ENCODE measurements around the gene TCF15. TPM values are rescaled to one million over a fixed set of nuclear protein-coding genes. Genes with fewer than 3 reads are reported as not detected.
"Not testable (repeated sequence)": the region's sequence is repeated elsewhere in the genome, so short reads cannot be mapped to it uniquely, and the experiment has no call there.

Gene TCF15
- total RNA-seq, 4 donors from 2014 or later, result 0.30 to 4.5 (median 1.1) TPM; not detected in 1

GRCh38 chr20:582204-582603, 27.9 kb downstream of the TCF15 start:
- 59 to 67% methylated on average over 5 of the region's 5 CpGs for WGBS, 2 donors
- no peak for DNase-seq (ENCODE audit: low spot score in 2 of 2)
- H3K4me1 ChIP-seq, result no peaks in the 10 kb centered on the region

DNA sequence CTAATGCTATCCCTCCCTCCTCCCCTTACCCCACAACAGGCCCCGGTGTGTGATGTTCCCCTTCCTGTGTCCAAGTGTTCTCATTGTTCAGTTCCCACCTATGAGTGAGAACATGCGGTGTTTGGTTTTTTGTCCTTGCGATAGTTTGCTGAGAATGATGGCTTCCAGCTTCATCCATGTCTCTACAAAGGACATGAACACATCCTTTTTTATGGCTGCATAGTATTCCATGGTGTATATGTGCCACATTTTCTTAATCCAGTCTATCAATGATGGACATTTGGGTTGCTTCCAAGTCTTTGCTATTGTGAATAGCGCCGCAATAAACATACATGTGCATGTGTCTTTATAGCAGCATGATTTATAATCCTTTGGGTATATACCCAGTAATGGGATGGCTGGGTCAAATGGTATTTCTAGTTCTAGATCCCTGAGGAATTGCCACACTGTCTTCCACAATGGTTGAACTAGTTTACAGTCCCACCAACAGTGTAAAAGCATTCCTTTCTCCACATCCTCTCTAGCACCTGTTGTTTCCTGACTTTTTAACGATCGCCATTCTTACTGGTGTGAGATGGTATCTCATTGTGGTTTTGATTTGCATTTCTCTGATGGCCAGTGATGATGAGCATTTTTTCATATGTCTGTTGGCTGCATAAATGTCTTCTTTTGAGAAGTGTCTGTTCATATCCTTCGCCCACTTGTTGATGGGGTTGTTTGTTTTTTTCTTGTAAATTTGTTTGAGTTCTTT, 31.0 kb downstream of the TCF15 start:
- H3K36me3 ChIP-seq; H3K27ac ChIP-seq; DNase-seq (ENCODE audit: low spot score in 2 of 2); H3K27me3 ChIP-seq; H3K4me3 ChIP-seq; H3K9me3 ChIP-seq; H3K4me1 ChIP-seq: not testable (repeated sequence)
- WGBS, 2 donors, result 87 to 89% methylated on average over 7 to 8 of the region's 8 CpGs

More at GRCh38 chr20:582204-582603, 27.9 kb downstream of the TCF15 start:
- no peaks in the 10 kb centered on the region for H3K36me3 ChIP-seq
- peaks cover 0 to 16% of the 10 kb centered on the region in 2 donors for H3K27me3 ChIP-seq
- TF ChIP-seq POLR2A (IDR thresholded peaks at IDR 0.05) (no peak), CTCF (IDR thresholded peaks at IDR 0.05) (no peak), EP300 (IDR thresholded peaks at IDR 0.05) (no peak)
- no peaks in the 10 kb centered on the region for H3K9me3 ChIP-seq
- H3K4me3 ChIP-seq, result no peak overlapping the region
- no peak overlapping the region for H3K27ac ChIP-seq

DNA sequence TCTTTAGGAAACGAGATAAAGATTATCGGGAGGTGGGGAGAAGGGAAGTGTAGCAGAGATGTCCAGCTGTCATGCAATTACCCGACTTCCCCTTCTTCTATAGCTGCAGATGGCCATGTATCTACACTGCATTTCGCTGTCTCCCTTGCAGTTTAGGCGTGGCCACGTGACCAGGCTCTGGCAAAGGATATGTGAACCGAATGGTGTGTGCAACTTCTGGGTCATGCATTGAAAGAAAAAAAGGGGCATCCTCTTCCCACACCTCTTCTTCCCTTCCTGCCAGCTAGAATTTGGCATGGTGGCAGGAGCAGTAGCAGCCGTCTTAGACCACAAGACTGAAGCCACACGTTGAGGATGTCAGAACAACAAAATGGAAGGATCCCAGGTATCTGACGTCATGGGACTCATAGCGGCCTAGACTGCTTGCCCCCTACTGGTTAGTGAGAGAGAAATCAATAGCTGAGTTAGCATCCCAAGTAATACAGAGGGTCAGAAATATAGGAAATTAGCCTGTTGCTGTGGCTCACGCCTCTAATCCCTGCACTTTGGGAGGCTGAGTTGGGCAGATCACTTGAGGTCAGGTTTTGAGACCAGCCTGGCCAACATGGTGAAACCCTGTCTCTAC, 32.8 kb downstream of the TCF15 start:
- WGBS, 2 donors, result 71 to 73% methylated on average over 12 of the region's 12 CpGs
- peaks cover 0 to 10% of the 10 kb centered on the region in 2 donors for H3K27me3 ChIP-seq
- H3K4me3 ChIP-seq, result no peak overlapping the region
- no peaks in the 10 kb centered on the region for H3K36me3 ChIP-seq
- no peak for DNase-seq (ENCODE audit: low spot score in 2 of 2)
- no peak overlapping the region for H3K27ac ChIP-seq
- H3K9me3 ChIP-seq, result no peaks in the 10 kb centered on the region
- H3K4me1 ChIP-seq, result no peaks in the 10 kb centered on the region
- TF ChIP-seq EP300 (IDR thresholded peaks at IDR 0.05) (no peak), CTCF (IDR thresholded peaks at IDR 0.05) (no peak), POLR2A (IDR thresholded peaks at IDR 0.05) (no peak)

GRCh38 chr20:576156-576555, 34.0 kb downstream of the TCF15 start:
- no peak for TF ChIP-seq EP300 (IDR thresholded peaks at IDR 0.05)
- TF ChIP-seq CTCF (IDR thresholded peaks at IDR 0.05), result no peak
- no peak for TF ChIP-seq POLR2A (IDR thresholded peaks at IDR 0.05)
- Histone ChIP-seq H3K9me3 (no peaks in the 10 kb centered on the region), H3K4me3 (no peak overlapping the region), H3K4me1 (peaks cover 0 to 11% (median 3%) of the 10 kb centered on the region in 4 donors), H3K36me3 (no peaks in the 10 kb centered on the region), H3K27ac (no peak overlapping the region), H3K27me3 (peaks cover 0 to 10% of the 10 kb centered on the region in 2 donors)
- WGBS, 2 donors, result 42 to 59% methylated on average over 3 of the region's 3 CpGs
- DNase-seq (ENCODE audit: low spot score in 2 of 2), result no peak

DNA sequence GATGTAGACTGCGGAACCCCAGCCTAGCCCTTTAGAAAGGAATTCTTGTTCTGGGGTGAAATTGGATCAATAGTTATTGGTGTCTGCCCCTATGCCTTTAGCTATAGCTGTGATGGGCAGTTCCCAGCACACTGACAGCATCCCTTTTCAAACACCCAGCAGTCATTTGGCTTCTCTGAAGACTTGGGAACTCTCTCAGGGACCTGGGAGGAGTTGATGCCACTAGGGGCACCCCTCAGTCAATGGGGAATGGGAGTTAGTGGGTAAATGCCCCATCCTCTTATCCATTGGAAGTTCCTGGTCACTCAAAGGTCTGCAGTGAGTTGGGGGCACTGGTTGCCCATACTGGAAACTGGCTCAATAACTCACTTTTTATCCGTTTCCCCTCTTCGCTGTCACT, 34.9 kb downstream of the TCF15 start:
- peaks cover 0 to 10% of the 10 kb centered on the region in 2 donors for H3K27me3 ChIP-seq

DNA sequence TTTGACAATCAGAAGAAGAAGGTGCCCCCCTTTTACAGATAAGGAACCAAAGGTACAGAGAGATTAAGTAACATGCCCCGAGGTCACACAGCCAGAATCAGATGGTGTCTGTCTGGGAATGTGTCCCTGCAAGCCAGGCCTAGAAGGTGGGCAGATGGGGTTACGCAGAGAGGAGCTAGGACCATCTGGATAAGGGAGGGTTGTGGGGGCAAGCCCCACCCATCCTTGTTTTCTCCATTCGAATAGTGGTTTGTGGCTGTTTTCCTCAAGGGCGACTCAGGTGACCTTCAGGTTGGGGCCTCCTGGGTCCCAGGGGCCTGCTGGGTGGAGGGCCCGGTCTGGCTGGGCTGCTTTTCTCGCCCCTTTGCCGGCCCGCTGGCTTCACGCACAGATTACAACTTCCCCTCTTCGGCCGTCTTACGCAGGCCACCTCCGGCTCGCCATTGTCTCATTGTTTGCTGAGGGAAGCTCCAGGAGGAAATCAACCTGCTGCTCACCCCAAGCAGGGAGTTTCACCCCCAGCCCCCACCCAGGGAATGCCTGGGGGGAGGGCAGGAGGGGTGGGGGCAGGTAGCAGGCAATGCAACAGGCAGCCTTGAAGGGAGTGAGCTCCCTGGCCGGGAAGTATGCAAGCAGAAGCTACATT, 35.7 kb downstream of the TCF15 start:
- H3K27ac ChIP-seq, result no peak overlapping the region

More for the DNA sequence above, 34.9 kb downstream of the TCF15 start:
- DNase-seq (ENCODE audit: low spot score in 2 of 2), result no peak
- no peaks in the 10 kb centered on the region for H3K9me3 ChIP-seq
- H3K36me3 ChIP-seq, result no peaks in the 10 kb centered on the region
- no peak overlapping the region for H3K27ac ChIP-seq
- no peak overlapping the region for H3K4me3 ChIP-seq
- 87 to 89% methylated on average over 3 of the region's 3 CpGs for WGBS, 2 donors
- TF ChIP-seq EP300 (IDR thresholded peaks at IDR 0.05), result no peak
- H3K4me1 ChIP-seq, result peaks cover 0 to 13% (median 3%) of the 10 kb centered on the region in 4 donors

More for the DNA sequence above, 35.7 kb downstream of the TCF15 start:
- Histone ChIP-seq H3K9me3 (no peaks in the 10 kb centered on the region), H3K27me3 (peaks cover 0 to 10% of the 10 kb centered on the region in 2 donors), H3K36me3 (no peaks in the 10 kb centered on the region), H3K4me3 (no peak overlapping the region), H3K4me1 (peaks cover 0 to 13% (median 3%) of the 10 kb centered on the region in 4 donors)
- DNase-seq (ENCODE audit: low spot score in 2 of 2), result no peak
- WGBS, 2 donors, result 57 to 66% methylated on average over 15 of the region's 15 CpGs
- TF ChIP-seq CTCF (IDR thresholded peaks at IDR 0.05), result no peak
- no peak for TF ChIP-seq EP300 (IDR thresholded peaks at IDR 0.05)
- no peak for TF ChIP-seq POLR2A (IDR thresholded peaks at IDR 0.05)
